H9 (cell line): ENCODE data around the gene FASTK. TPM values are rescaled to one million over a fixed set of nuclear protein-coding genes. Genes with fewer than 3 reads are reported as not detected.

Experiments
- DNase-seq: peaks from one replicate; pipeline ENCODE4 v3.0.0-alpha.2; 2017
- H2AFZ ChIP-seq: one replicate; pipeline ENCODE4 v1.6.1; 2013; ENCODE audit warnings: mild to moderate bottlenecking, low read length, control low read depth, moderate library complexity
- H2AK5ac ChIP-seq: 2 replicates; pipeline ENCODE4 v1.6.1; 2013; ENCODE audit warnings: low read length, control low read depth, mixed read lengths; ENCODE audit not compliant: insufficient read length
- H2BK120ac ChIP-seq: one replicate; pipeline ENCODE4 v1.6.1; 2013; ENCODE audit warnings: low read depth, mild to moderate bottlenecking, low read length, control low read depth, inconsistent platforms; ENCODE audit not compliant: poor library complexity, severe bottlenecking
- H2BK12ac ChIP-seq: 2 replicates; pipeline ENCODE4 v1.6.1; 2013; ENCODE audit warnings: low read length, control low read depth, mixed read lengths, low read depth; ENCODE audit not compliant: insufficient read length
- H2BK15ac ChIP-seq: 2 replicates; pipeline ENCODE4 v1.6.1; 2013; ENCODE audit warnings: low read depth, low read length, control low read depth
- H2BK20ac ChIP-seq: one replicate; pipeline ENCODE4 v1.6.1; 2013; ENCODE audit warnings: low read depth, mild to moderate bottlenecking, low read length, control low read depth, inconsistent platforms; ENCODE audit not compliant: poor library complexity, severe bottlenecking
- H2BK5ac ChIP-seq: 2 replicates; pipeline ENCODE4 v1.6.1; 2013; ENCODE audit warnings: low read length, control low read depth, mixed read lengths; ENCODE audit not compliant: insufficient read length
- H3K14ac ChIP-seq: 2 replicates; pipeline ENCODE4 v1.6.1; 2013; ENCODE audit warnings: low read length, control low read depth; ENCODE audit not compliant: insufficient read depth
- H3K18ac ChIP-seq: 2 replicates; pipeline ENCODE4 v1.6.1; 2013; ENCODE audit warnings: low read depth, mild to moderate bottlenecking, mixed read lengths, low read length, control low read depth; ENCODE audit not compliant: insufficient read length
- H3K23ac ChIP-seq: 2 replicates; pipeline ENCODE4 v1.6.1; 2013; ENCODE audit warnings: low read length, control low read depth, mixed read lengths, low read depth; ENCODE audit not compliant: insufficient read length
- H3K23me2 ChIP-seq: 2 replicates; pipeline ENCODE4 v1.6.1; 2013; ENCODE audit warnings: low read depth, mild to moderate bottlenecking, mixed read lengths, low read length, control low read depth; ENCODE audit not compliant: insufficient read length, poor library complexity, severe bottlenecking
- H3K27ac ChIP-seq: 2 replicates; pipeline ENCODE4 v1.5.1; 2013; ENCODE audit warnings: low read length, control low read depth, mixed read lengths, low read depth; ENCODE audit not compliant: insufficient read length
- H3K27me3 ChIP-seq: 2 replicates; pipeline ENCODE4 v1.6.1; 2013; ENCODE audit warnings: low read length, control low read depth, inconsistent platforms; ENCODE audit not compliant: insufficient read depth
- H3K4ac ChIP-seq: 2 replicates; pipeline ENCODE4 v1.6.1; 2013; ENCODE audit warnings: low read depth, mild to moderate bottlenecking, control low read depth, inconsistent platforms, low read length, moderate library complexity
- H3K4me1 ChIP-seq: 2 replicates; pipeline ENCODE4 v1.6.1; 2013; ENCODE audit warnings: low read length, control low read depth, inconsistent platforms; ENCODE audit not compliant: insufficient read depth
- H3K4me2 ChIP-seq: 2 replicates; pipeline ENCODE4 v1.6.1; 2013; ENCODE audit warnings: low read length, control low read depth, mixed read lengths; ENCODE audit not compliant: insufficient read length, insufficient read depth
- H3K56ac ChIP-seq: 2 replicates; pipeline ENCODE4 v1.6.1; 2013; ENCODE audit warnings: low read depth, mild to moderate bottlenecking, mixed read lengths, low read length, control low read depth; ENCODE audit not compliant: insufficient read length
- H3K79me1 ChIP-seq: 2 replicates; pipeline ENCODE4 v1.6.1; 2013; ENCODE audit warnings: low read depth, mild to moderate bottlenecking, moderate library complexity, low read length, control low read depth, inconsistent platforms; ENCODE audit not compliant: insufficient read depth, poor library complexity, severe bottlenecking
- H3K79me2 ChIP-seq: 2 replicates; pipeline ENCODE4 v1.6.1; 2013; ENCODE audit warnings: low read length, control low read depth, inconsistent platforms; ENCODE audit not compliant: insufficient read depth
- H3K9ac ChIP-seq: 2 replicates; pipeline ENCODE4 v1.6.1; 2013; ENCODE audit warnings: low read length, control low read depth, mixed read lengths; ENCODE audit not compliant: insufficient read length; ENCODE audit errors: extremely low read depth
- H3K9me3 ChIP-seq: one replicate; pipeline ENCODE4 v1.6.1; 2013; ENCODE audit warnings: low read depth, low read length, inconsistent platforms; ENCODE audit not compliant: control insufficient read depth
- H3T11ph ChIP-seq: one replicate; pipeline ENCODE4 v1.6.1; 2013; ENCODE audit warnings: mild to moderate bottlenecking, low read length, control low read depth, inconsistent platforms
- H4K20me1 ChIP-seq: one replicate; pipeline ENCODE4 v1.6.1; 2013; ENCODE audit not compliant: control insufficient read depth, insufficient read length, insufficient read depth
- H4K5ac ChIP-seq: 2 replicates; pipeline ENCODE4 v1.6.1; 2013; ENCODE audit warnings: low read depth, mild to moderate bottlenecking, mixed read lengths, low read length, control low read depth; ENCODE audit not compliant: insufficient read length
- H4K8ac ChIP-seq: replicated peaks from 2 replicates; pipeline ENCODE4 v1.6.1; 2013; ENCODE audit warnings: low read length, control low read depth, mixed read lengths, low read depth; ENCODE audit not compliant: insufficient read length
- H4K91ac ChIP-seq: 2 replicates; pipeline ENCODE4 v1.6.1; 2013; ENCODE audit warnings: low read depth, mild to moderate bottlenecking, moderate library complexity, mixed read lengths, low read length, control low read depth; ENCODE audit not compliant: insufficient read length
- H3K27ac Mint-ChIP-seq, 3 experiments: 2 replicates in 2 of 3; 3 replicates in 1 of 3; pipeline ENCODE4 v1.8.0; 2020 to 2021; ENCODE audit warnings: mixed read lengths in 3 of 3, mild to moderate bottlenecking in 1 of 3, moderate library complexity in 1 of 3
- H3K27me3 Mint-ChIP-seq: 2 replicates; pipeline ENCODE4 v1.8.0; 2021; ENCODE audit warnings: low read depth, mild to moderate bottlenecking, moderate library complexity, mixed read lengths
- H3K36me3 Mint-ChIP-seq, 3 experiments: 2 replicates in 2 of 3; 3 replicates in 1 of 3; pipeline ENCODE4 v1.8.0; 2020 to 2021; ENCODE audit warnings: low read depth in 3 of 3, mixed read lengths in 3 of 3; ENCODE audit not compliant: insufficient read depth in 1 of 3
- H3K4me1 Mint-ChIP-seq, 2 experiments: 2 replicates each; pipeline ENCODE4 v1.8.0; 2020; ENCODE audit warnings: mixed read lengths in 2 of 2
- H3K4me3 Mint-ChIP-seq, 2 experiments: 2 replicates in 1 of 2; 3 replicates in 1 of 2; pipeline ENCODE4 v1.8.0; 2020 to 2021; ENCODE audit warnings: mild to moderate bottlenecking in 2 of 2, mixed read lengths in 2 of 2, moderate library complexity in 1 of 2
- H3K9me3 Mint-ChIP-seq, 2 experiments: 2 replicates in 1 of 2; 3 replicates in 1 of 2; pipeline ENCODE4 v1.8.0; 2020; ENCODE audit warnings: mild to moderate bottlenecking in 2 of 2, mixed read lengths in 2 of 2, moderate library complexity in 1 of 2
- WGBS: extraction: QIAGEN DNeasy Blood & Tissue Kit; methylation state at CpG from one replicate; pipeline ENCODE4 v1.1.7; 2013; ENCODE audit warnings: missing lambda C conversion rate, low lambda C conversion rate, mixed read lengths; ENCODE audit not compliant: insufficient read length; ENCODE audit errors: extremely low coverage; 5-methylcytosine and 5-hydroxymethylcytosine counted together
- total RNA-seq: library from RNA; stranded (reverse); gene quantifications from 2 replicates; pipeline ENCODE4 v1.2.1, GENCODE V29; 2021
- TF ChIP-seq, protein P1 (sequence below): fragments of 200-600 bp; sonication (generic); conservative IDR thresholded peaks from 3 replicates; pipeline ENCODE4 v1.8.0; 2021; ENCODE audit warnings: antibody characterized with exemption, mild to moderate bottlenecking

The FASTK gene
- total RNA-seq, 1 experiment from 2014 or later = 57.8 TPM

DNA sequence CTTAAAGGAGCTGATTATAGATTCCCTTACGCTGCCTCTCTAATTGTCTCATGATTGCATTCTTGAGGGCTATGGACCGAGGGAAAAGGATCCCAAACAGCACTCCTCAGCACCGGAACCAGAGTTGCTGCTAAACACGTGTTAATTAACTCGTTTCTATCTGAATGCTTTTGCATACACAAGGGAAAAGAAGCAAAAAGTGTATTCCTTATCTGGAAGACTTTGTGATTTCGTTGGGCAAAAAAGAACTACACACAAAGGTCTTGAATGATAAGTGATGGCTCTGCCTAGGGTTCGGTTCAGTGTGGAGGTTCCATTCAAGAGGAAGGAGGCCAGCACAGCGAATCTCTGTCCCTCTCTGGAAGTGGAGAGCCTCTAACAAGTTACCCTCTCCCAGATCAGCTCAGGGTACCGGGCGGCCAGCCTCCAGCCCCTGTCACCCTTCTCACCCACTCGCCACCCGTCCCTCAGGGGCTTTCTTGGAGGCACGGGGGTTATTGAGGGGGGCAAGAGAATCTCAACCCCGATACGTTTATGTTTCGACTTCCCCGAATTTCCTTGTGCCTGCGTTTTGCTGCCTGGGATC lies 21.7 kb downstream of the FASTK start:
- Mint-ChIP-seq H3K4me3 (peak overlapping the region; percentile 78 to 91), H3K9me3 (no peaks in the 10 kb centered on the region; a peak in 1 of 5 replicates), H3K27me3 (peaks cover 22% of the 10 kb centered on the region), H3K4me1 (peaks cover 40 to 52% of the 10 kb centered on the region in 2 experiments), H3K27ac (peak overlapping the region in 2 of 3 experiments; percentile 82 to 93; a peak in 3 of 7 replicates), H3K36me3 (peaks cover 0 to 12% (median under 1%) of the 10 kb centered on the region in 3 experiments; a peak in 5 of 7 replicates)
- H3K4me1 ChIP-seq = peaks cover 8% of the 10 kb centered on the region
- TF ChIP-seq, protein P1, sequence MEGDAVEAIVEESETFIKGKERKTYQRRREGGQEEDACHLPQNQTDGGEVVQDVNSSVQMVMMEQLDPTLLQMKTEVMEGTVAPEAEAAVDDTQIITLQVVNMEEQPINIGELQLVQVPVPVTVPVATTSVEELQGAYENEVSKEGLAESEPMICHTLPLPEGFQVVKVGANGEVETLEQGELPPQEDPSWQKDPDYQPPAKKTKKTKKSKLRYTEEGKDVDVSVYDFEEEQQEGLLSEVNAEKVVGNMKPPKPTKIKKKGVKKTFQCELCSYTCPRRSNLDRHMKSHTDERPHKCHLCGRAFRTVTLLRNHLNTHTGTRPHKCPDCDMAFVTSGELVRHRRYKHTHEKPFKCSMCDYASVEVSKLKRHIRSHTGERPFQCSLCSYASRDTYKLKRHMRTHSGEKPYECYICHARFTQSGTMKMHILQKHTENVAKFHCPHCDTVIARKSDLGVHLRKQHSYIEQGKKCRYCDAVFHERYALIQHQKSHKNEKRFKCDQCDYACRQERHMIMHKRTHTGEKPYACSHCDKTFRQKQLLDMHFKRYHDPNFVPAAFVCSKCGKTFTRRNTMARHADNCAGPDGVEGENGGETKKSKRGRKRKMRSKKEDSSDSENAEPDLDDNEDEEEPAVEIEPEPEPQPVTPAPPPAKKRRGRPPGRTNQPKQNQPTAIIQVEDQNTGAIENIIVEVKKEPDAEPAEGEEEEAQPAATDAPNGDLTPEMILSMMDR = no peak
- H3K23me2 ChIP-seq = peaks cover 41% of the 10 kb centered on the region
- H3K56ac ChIP-seq = no peak overlapping the region
- no peak overlapping the region for H3K4ac ChIP-seq
- H4K8ac ChIP-seq = no peak overlapping the region
- H3K79me1 ChIP-seq = no peaks in the 10 kb centered on the region
- no peak overlapping the region for H2BK120ac ChIP-seq
- no peaks in the 10 kb centered on the region for H3K9me3 ChIP-seq
- peak overlapping the region; percentile 58 for H3K4me2 ChIP-seq
- no peak overlapping the region for H4K5ac ChIP-seq
- no peaks in the 10 kb centered on the region for H3K79me2 ChIP-seq
- no peaks in the 10 kb centered on the region; the same call in 1 of the 2 replicates for H3K27me3 ChIP-seq
- H2BK20ac ChIP-seq = no peak overlapping the region
- no CpG with 5 or more reads among the region's 18 CpGs for WGBS
- H3T11ph ChIP-seq = no peak overlapping the region
- H3K27ac ChIP-seq = no peak overlapping the region
- H2AK5ac ChIP-seq = no peak overlapping the region
- peak; percentile 48 for DNase-seq
- no peaks in the 10 kb centered on the region for H4K20me1 ChIP-seq
- no peak overlapping the region for H2BK15ac ChIP-seq
- H3K9ac ChIP-seq = peak overlapping the region; percentile 52
- no peak overlapping the region for H3K23ac ChIP-seq
- H4K91ac ChIP-seq = no peak overlapping the region
- no peak overlapping the region for H2AFZ ChIP-seq
- H3K14ac ChIP-seq = 0 out of 2 replicates have a peak overlapping the region, but pooled peaks have one; percentile 37
- H2BK12ac ChIP-seq = no peak overlapping the region
- H2BK5ac ChIP-seq = no peak overlapping the region
- H3K18ac ChIP-seq = no peak overlapping the region
